NCI-H2171 treated with DMSO at 0.1 percent for 48 hours (cell line): ENCODE results near the gene ARGLU1.

Source experiments
- DNase-seq: peaks from one replicate; lab custom pipeline; 2025; lab: John Stamatoyannopoulos, UW

Gene ARGLU1

GRCh38 chr13:106586648-106587166 lies 18.8 kb upstream of the ARGLU1 start:
- no peak for DNase-seq

- DNase-seq: no peak
Observed at GRCh38 chr13:106581225-106581624, 13.3 kb upstream of the ARGLU1 start.

GRCh38 chr13:106575896-106576295 lies 8.0 kb upstream of the ARGLU1 start:
- DNase-seq: no peak

GRCh38 chr13:106573868-106574267 lies 5.9 kb upstream of the ARGLU1 start:
- no peak for DNase-seq

GRCh38 chr13:106573284-106573846 lies 5.4 kb upstream of the ARGLU1 start:
- no peak for DNase-seq

- DNase-seq: no peak
Observed at GRCh38 chr13:106570299-106570852, 2.4 kb upstream of the ARGLU1 start.

GRCh38 chr13:106569233-106570095 lies 1.5 kb upstream of the ARGLU1 start:
- DNase-seq: no peak

GRCh38 chr13:106568299-106569003 lies 514 bp upstream of the ARGLU1 start:
- DNase-seq: no peak

GRCh38 chr13:106566641-106567473 lies 1.1 kb downstream of the ARGLU1 start:
- DNase-seq: peak; percentile 38

- DNase-seq: no peak
Observed at GRCh38 chr13:106565127-106565775, 2.7 kb downstream of the ARGLU1 start.

GRCh38 chr13:106562301-106562700 lies 5.6 kb downstream of the ARGLU1 start:
- DNase-seq: no peak

- DNase-seq: no peak
Observed at GRCh38 chr13:106561551-106562170, 6.3 kb downstream of the ARGLU1 start.

GRCh38 chr13:106560821-106561220 lies 7.1 kb downstream of the ARGLU1 start:
- DNase-seq: no peak

GRCh38 chr13:106558527-106558926 lies 9.4 kb downstream of the ARGLU1 start:
- DNase-seq: no peak

GRCh38 chr13:106555631-106556328 lies 12.2 kb downstream of the ARGLU1 start:
- DNase-seq: no peak

GRCh38 chr13:106551751-106552150 lies 16.2 kb downstream of the ARGLU1 start:
- DNase-seq: no peak

- DNase-seq: no peak
Observed at GRCh38 chr13:106551350-106551749, 16.6 kb downstream of the ARGLU1 start.

- DNase-seq: no peak
Observed at GRCh38 chr13:106550570-106551135, 17.3 kb downstream of the ARGLU1 start.

GRCh38 chr13:106548064-106548696 lies 19.8 kb downstream of the ARGLU1 start:
- DNase-seq: no peak
